GM21723 (cell line): ENCODE measurements around the gene MIGA2.

Experiments used
- ATAC-seq: cut with Tn5 transposase; IDR thresholded peaks from one replicate; pipeline ENCODE4 v1.9.1; 2021; ENCODE audit warnings: mild to moderate bottlenecking, moderate library complexity; ENCODE audit not compliant: unreplicated experiment

Gene MIGA2

GRCh38 chr9:129010267-129010975, 26.0 kb upstream of the MIGA2 start:
- no peak for ATAC-seq

GRCh38 chr9:129011170-129011569, 25.3 kb upstream of the MIGA2 start:
- no peak for ATAC-seq

GRCh38 chr9:129011761-129012181, 24.7 kb upstream of the MIGA2 start:
- ATAC-seq, result no peak

- no peak for ATAC-seq
Observed at GRCh38 chr9:129012343-129012742, 24.1 kb upstream of the MIGA2 start.

- no peak for ATAC-seq
Observed at GRCh38 chr9:129012893-129013448, 23.5 kb upstream of the MIGA2 start.

- no peak for ATAC-seq
Observed at GRCh38 chr9:129013674-129014073, 22.8 kb upstream of the MIGA2 start.

- ATAC-seq, result no peak
Observed at GRCh38 chr9:129014124-129014523, 22.3 kb upstream of the MIGA2 start.

- ATAC-seq, result no peak
Observed at GRCh38 chr9:129014608-129015007, 21.8 kb upstream of the MIGA2 start.

GRCh38 chr9:129021091-129021490, 15.3 kb upstream of the MIGA2 start:
- ATAC-seq, result peak; percentile 83

- ATAC-seq, result no peak
Observed at GRCh38 chr9:129022037-129022436, 14.4 kb upstream of the MIGA2 start.

- ATAC-seq, result no peak
Observed at GRCh38 chr9:129023036-129023907, 13.2 kb upstream of the MIGA2 start.

GRCh38 chr9:129023908-129024233, 12.6 kb upstream of the MIGA2 start:
- no peak for ATAC-seq

- ATAC-seq, result no peak
Observed at GRCh38 chr9:129026442-129027223, 9.8 kb upstream of the MIGA2 start.

- no peak for ATAC-seq
Observed at GRCh38 chr9:129027224-129027684, 9.2 kb upstream of the MIGA2 start.

GRCh38 chr9:129027685-129028191, 8.7 kb upstream of the MIGA2 start:
- ATAC-seq, result peak; percentile 45

GRCh38 chr9:129028192-129028966, 8.0 kb upstream of the MIGA2 start, which contains the start of gene SH3GLB2:
SH3GLB2 (minus strand) TSS chr9:129028331; CDS start chr9:129028154, 177 bp downstream.
- ATAC-seq, result peak; percentile 72

GRCh38 chr9:129030191-129030590, 6.2 kb upstream of the MIGA2 start:
- no peak for ATAC-seq

GRCh38 chr9:129031514-129031913, 4.9 kb upstream of the MIGA2 start:
- ATAC-seq, result no peak

GRCh38 chr9:129032541-129033159, 3.8 kb upstream of the MIGA2 start:
- no peak for ATAC-seq

GRCh38 chr9:129033216-129033615, 3.2 kb upstream of the MIGA2 start:
- ATAC-seq, result no peak
